ENCODE results near the gene TIMP3. TPM values are rescaled to one million over a fixed set of nuclear protein-coding genes. Genes with fewer than 3 reads are reported as not detected.

The TIMP3 gene
- total and polyA plus RNA-seq, 2 of the 4 experiments (the other 2 are of a cell fraction), result 98.8 to 179 TPM

DNA sequence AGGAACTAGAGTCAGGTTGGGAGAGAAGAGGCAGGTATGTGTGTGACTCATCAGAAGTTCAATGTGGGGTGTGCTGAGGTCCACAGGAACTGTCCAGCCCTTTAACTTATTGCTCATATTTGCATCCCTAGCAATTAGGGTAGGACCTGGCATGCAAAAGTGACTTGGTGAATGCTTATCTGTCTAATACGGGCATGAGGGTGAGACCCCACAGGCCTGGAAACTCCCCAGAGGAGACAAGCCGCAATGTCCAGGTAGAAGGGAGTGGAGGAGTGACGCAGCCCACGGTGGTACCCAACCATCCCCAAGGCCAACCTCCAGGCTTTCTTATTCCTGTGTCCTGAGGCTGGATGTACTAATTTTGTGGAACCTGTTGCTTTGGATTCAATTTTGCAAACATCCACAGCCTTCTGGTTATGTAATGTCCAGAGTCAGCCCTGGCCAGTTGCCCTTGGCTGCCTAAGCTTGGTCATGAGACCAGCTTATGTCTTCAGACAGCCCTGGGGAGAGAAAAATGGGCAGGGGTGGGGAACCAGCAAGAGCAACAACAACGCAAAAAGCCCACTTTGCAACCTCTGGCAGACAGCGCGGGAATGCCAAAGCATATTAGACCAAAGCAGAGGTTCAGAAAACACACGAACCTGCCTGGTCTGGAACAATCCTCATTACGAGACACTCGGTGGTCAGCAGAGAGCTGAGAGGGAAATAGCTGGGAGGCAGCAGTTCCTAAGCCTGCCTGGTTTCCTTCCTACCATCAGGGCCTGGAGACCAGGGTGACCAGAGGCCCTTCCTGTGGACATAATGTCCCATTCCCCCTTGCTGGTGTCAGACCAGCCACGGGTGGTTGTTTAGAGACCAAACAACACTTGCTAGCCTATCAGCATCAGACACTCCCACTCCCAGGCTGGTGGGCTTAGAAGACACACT is 49.3 kb downstream of the TIMP3 start (continued):
- no peak for TF ChIP-seq RCOR1 (IDR thresholded peaks at IDR 0.05; ENCODE audit: insufficient replicate concordance, low read length)

DNA sequence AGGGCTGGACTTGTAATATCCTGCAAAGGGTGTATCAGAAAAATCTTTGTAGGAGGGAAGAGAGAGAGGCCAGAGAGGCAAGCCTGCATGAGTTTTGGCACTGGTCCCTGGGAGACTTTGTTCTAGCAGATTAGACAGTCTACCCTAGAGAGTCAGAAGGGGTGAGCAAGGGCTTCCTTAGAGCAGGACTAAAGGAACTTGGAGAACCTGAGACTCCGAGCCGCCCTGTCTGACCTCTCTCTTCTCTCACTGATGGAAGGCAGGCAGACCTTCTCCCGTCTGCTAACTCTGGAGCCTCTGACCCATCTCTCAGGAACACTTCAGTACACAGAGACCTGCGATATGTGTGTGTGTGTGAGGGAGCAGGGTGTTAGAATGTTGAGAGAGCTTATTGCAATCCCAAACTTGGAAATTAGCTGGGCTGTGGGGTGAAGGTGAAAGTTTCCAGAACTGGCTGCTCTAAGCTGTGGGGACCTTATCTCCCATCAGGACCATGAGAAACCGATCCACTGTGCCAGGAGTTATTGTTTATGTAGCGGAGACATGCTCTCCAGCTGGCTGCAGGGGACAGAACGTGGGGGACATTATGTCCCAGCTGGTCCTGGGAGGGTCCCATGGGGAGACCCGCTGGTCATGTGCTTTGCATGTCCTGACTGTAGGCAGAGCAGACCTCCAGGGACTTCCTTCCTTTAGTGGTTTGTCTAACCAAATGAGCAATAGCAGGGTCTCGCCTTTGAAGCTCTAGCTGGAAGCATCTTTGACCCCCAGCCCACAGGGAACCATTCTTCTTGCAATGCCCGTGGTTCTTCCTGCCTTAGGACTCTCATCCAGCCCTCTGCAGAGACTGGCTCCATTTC is 51.1 kb downstream of the TIMP3 start:
- H2BK120ac ChIP-seq (ENCODE audit: low read depth, low read length), result no peak overlapping the region
- no peaks in the 10 kb centered on the region for H3K9me3 ChIP-seq (ENCODE audit: control insufficient read depth, insufficient read depth, low read length)
- TF ChIP-seq POLR2A (IDR thresholded peaks at IDR 0.05; ENCODE audit: low read depth, low read length) (peak; percentile 35; the same call in 1 of the 2 replicates), CTCF (conservative IDR thresholded peaks at IDR 0.05; ENCODE audit: low read depth, low read length) (no peak)
- intact Hi-C loops (cut with micrococcal nuclease), result no loop called here
- no TSS peak for BruUV-seq (replicated peaks)
- no peak overlapping the region for H3K4me2 ChIP-seq (ENCODE audit: low read depth, low read length)
- H2AK5ac ChIP-seq (ENCODE audit: low read depth, low read length), result no peak overlapping the region
- POLR2A ChIA-PET (ENCODE audit: unreplicated experiment), result no interaction called here
- H4K20me1 ChIP-seq (ENCODE audit: insufficient read depth, low read length), result peaks cover 78% of the 10 kb centered on the region
- H3K9me1 ChIP-seq (ENCODE audit: insufficient read depth, low read length), result peaks cover 41% of the 10 kb centered on the region; the same call in 1 of the 2 replicates
- no peak for DNase-seq
- no peak for ATAC-seq (ENCODE audit: low read depth)
- H4K91ac ChIP-seq (ENCODE audit: insufficient read depth, low read depth, low read length), result no peak overlapping the region
- H3K18ac ChIP-seq (ENCODE audit: low read depth, low read length), result no peak overlapping the region
- H3K56ac ChIP-seq (ENCODE audit: extremely low read depth, insufficient read depth, low read length), result no peak overlapping the region
- H3K27me3 ChIP-seq (ENCODE audit: control insufficient read depth, insufficient read depth, low read length), result no peaks in the 10 kb centered on the region
- H4K8ac ChIP-seq (ENCODE audit: low read depth in 2 of 2, low read length in 2 of 2), result no peak overlapping the region
- dilution Hi-C loops (cut with HindIII; ENCODE audit: low sequenced_read_pairs, unreplicated experiment), result no loop called here
- H3K9ac ChIP-seq (ENCODE audit: low read depth, low read length), result no peak overlapping the region
- no peak overlapping the region for H2BK5ac ChIP-seq (ENCODE audit: low read depth, low read length, poor library complexity, severe bottlenecking)
- H3K36me3 ChIP-seq (ENCODE audit: control insufficient read depth, insufficient read depth, low read length), result peaks cover 73% of the 10 kb centered on the region
- in situ Hi-C loops (cut with MboI; ENCODE audit: low sequenced_read_pairs), result no loop called here
- H3K23ac ChIP-seq (ENCODE audit: low read depth, low read length), result no peak overlapping the region
- H4K5ac ChIP-seq (ENCODE audit: low read depth, low read length), result no peak overlapping the region
- H3K27ac ChIP-seq (ENCODE audit: insufficient read depth, low read length), result no peak overlapping the region
- 86% methylated on average over 1 of the region's 10 CpGs; no CpG with 5 or more reads in 1 of the 2 experiments for WGBS, 2 experiments (ENCODE audit: extremely low coverage in 2 of 2, insufficient read length in 1 of 2)
- H2BK20ac ChIP-seq (ENCODE audit: low read depth, low read length), result no peak overlapping the region
- no peak overlapping the region for H2AK9ac ChIP-seq (replicated peaks; ENCODE audit: low read depth, low read length, poor library complexity)
- CTCF ChIA-PET, result interaction anchor here (1.0 kb wide), 1 partner anchor 323 kb away, joined by 3 read pairs; no protein-coding TSS in a partner anchor
- no peak overlapping the region for H2AFZ ChIP-seq (replicated peaks; ENCODE audit: low read length, poor library complexity)
- H3K14ac ChIP-seq (replicated peaks; ENCODE audit: low read depth, low read length), result no peak overlapping the region
- H3K4me3 ChIP-seq (ENCODE audit: insufficient read depth, low read depth, low read length), result no peak overlapping the region
- H3K79me1 ChIP-seq (ENCODE audit: low read depth in 1 of 2, low read length in 2 of 2), result peaks cover 13 to 78% of the 10 kb centered on the region in 2 experiments
- H2BK15ac ChIP-seq (ENCODE audit: low read depth, low read length), result no peak overlapping the region
- H3K4ac ChIP-seq (ENCODE audit: low read depth, low read length), result no peak overlapping the region
- H3K4me1 ChIP-seq (ENCODE audit: control insufficient read depth, insufficient read depth, low read length), result no peaks in the 10 kb centered on the region

Data from IMR-90 (cell line).